ENCODE measurements around the gene INHA.

INHA gene

GRCh38 chr2:219540784-219541504 lies 31.2 kb upstream of the INHA start:
- DNase-seq, result no peak

GRCh38 chr2:219541611-219542180 lies 30.4 kb upstream of the INHA start:
- DNase-seq, result peak; percentile 85

- no peak for DNase-seq
These were observed 29.0 kb upstream of the INHA start for GRCh38 chr2:219542931-219543595.

GRCh38 chr2:219543596-219544358 lies 28.3 kb upstream of the INHA start, which contains the start of the genes CHPF and TMEM198:
Gene CHPF (minus strand): TSS chr2:219543809. CDS start chr2:219543538, 271 bp downstream.
Gene TMEM198 (plus strand): TSS chr2:219544028. CDS start chr2:219544728, 700 bp downstream.
- DNase-seq, result peak; percentile 95

GRCh38 chr2:219544567-219544966 lies 27.5 kb upstream of the INHA start:
- no peak for DNase-seq

- no peak for DNase-seq
These were observed 26.7 kb upstream of the INHA start for GRCh38 chr2:219545295-219545942.

- DNase-seq, result no peak
These were observed 26.2 kb upstream of the INHA start for GRCh38 chr2:219545943-219546352.

- DNase-seq, result no peak
These were observed 24.5 kb upstream of the INHA start for GRCh38 chr2:219547621-219548020.

- DNase-seq, result no peak
These were observed 23.1 kb upstream of the INHA start for GRCh38 chr2:219548990-219549389.

- DNase-seq, result no peak
These were observed 22.5 kb upstream of the INHA start for GRCh38 chr2:219549619-219550018.

- DNase-seq, result peak; percentile 61
These were observed 20.4 kb upstream of the INHA start for GRCh38 chr2:219551441-219552381.

GRCh38 chr2:219552382-219553167 lies 19.5 kb upstream of the INHA start:
- DNase-seq, result peak; percentile 94

- DNase-seq, result no peak
These were observed 19.0 kb upstream of the INHA start for GRCh38 chr2:219553168-219553417.

- DNase-seq, result no peak
These were observed 18.6 kb upstream of the INHA start for GRCh38 chr2:219553463-219553963.

GRCh38 chr2:219554350-219554749 lies 17.8 kb upstream of the INHA start:
- DNase-seq, result no peak

GRCh38 chr2:219555956-219556355 lies 16.2 kb upstream of the INHA start:
- no peak for DNase-seq

GRCh38 chr2:219556413-219556812 lies 15.7 kb upstream of the INHA start:
- no peak for DNase-seq

GRCh38 chr2:219557320-219557719 lies 14.8 kb upstream of the INHA start:
- DNase-seq, result no peak

- DNase-seq, result no peak
These were observed 14.0 kb upstream of the INHA start for GRCh38 chr2:219557791-219558785.
